CD4-positive, alpha-beta T cell (primary cell): ENCODE measurements around the gene RPL7A. TPM values are rescaled to one million over a fixed set of nuclear protein-coding genes. Genes with fewer than 3 reads are reported as not detected.

ENCODE experiments used
- ATAC-seq: fragments of 200-7000 bp; cut with Tn5 transposase; one replicate; pipeline ENCODE4 v1.10.0; 2022; ENCODE audit warnings: mild to moderate bottlenecking; ENCODE audit not compliant: poor library complexity
- CTCF ChIA-PET: fragments of 350-600 bp; sonication (Branson Sonifier 250); formaldehyde crosslinking; loops from one replicate; lab custom pipeline; 2021; ENCODE audit warnings: antibody characterized with exemption, inconsistent platforms; lab: Charles Lee
- POLR2A ChIA-PET: fragments of 350-600 bp; sonication (Branson Sonifier 250); formaldehyde crosslinking; loops from one replicate; lab custom pipeline; 2021; ENCODE audit warnings: antibody characterized with exemption, inconsistent platforms; lab: Charles Lee
- DNase-seq, 14 experiments: peaks; one replicate each; pipeline ENCODE4 v3.0.0-alpha.2; 2013 to 2020; ENCODE audit warnings: mixed read lengths in 2 of 14
- H3K27ac ChIP-seq, 2 donors: one replicate each; pipeline versions ENCODE4 v1.5.1 to v1.7.0; 2013; ENCODE audit warnings: low read length in 2 of 2, low read depth in 1 of 2, mild to moderate bottlenecking in 1 of 2
- H3K27me3 ChIP-seq, 2 experiments: 1 replicate in 1 of 2; 2 replicates in 1 of 2; pipeline versions ENCODE4 v1.6.1 to v1.7.0; 2013; ENCODE audit warnings: low read length in 2 of 2, control low read depth in 1 of 2, mild to moderate bottlenecking in 1 of 2, moderate library complexity in 1 of 2; ENCODE audit not compliant: insufficient read depth in 2 of 2, control insufficient read depth in 1 of 2
- H3K36me3 ChIP-seq: one replicate; pipeline ENCODE4 v1.6.1; 2013; ENCODE audit warnings: low read length, control low read depth; ENCODE audit not compliant: insufficient read depth
- H3K4me1 ChIP-seq: one replicate; pipeline ENCODE4 v1.6.1; 2013; ENCODE audit warnings: low read length, control low read depth; ENCODE audit not compliant: insufficient read depth
- H3K4me3 ChIP-seq: one replicate; pipeline ENCODE4 v1.5.1; 2013; ENCODE audit warnings: mild to moderate bottlenecking, low read length, moderate library complexity
- H3K9me3 ChIP-seq, 2 experiments: 1 replicate in 1 of 2; 2 replicates in 1 of 2; pipeline versions ENCODE4 v1.6.1 to v1.7.0; 2013; ENCODE audit warnings: low read length in 2 of 2, mild to moderate bottlenecking in 2 of 2, control low read depth in 1 of 2, moderate library complexity in 1 of 2; ENCODE audit not compliant: control insufficient read depth in 1 of 2, insufficient read depth in 1 of 2
- H3K27ac Mint-ChIP-seq: one replicate; pipeline ENCODE4 v1.8.0; 2020; ENCODE audit warnings: mixed read lengths
- H3K27me3 Mint-ChIP-seq: one replicate; pipeline ENCODE4 v1.8.0; 2021; ENCODE audit warnings: mixed read lengths
- H3K36me3 Mint-ChIP-seq: one replicate; pipeline ENCODE4 v1.8.0; 2021; ENCODE audit warnings: low read depth, mixed read lengths
- H3K4me1 Mint-ChIP-seq: one replicate; pipeline ENCODE4 v1.8.0; 2021; ENCODE audit warnings: low read depth, mixed read lengths
- H3K4me3 Mint-ChIP-seq: one replicate; pipeline ENCODE4 v1.8.0; 2020; ENCODE audit warnings: mild to moderate bottlenecking, mixed read lengths
- H3K9me3 Mint-ChIP-seq: one replicate; pipeline ENCODE4 v1.8.0; 2020; ENCODE audit warnings: mixed read lengths
- CTCF ChIP-seq: fragments of 200-600 bp; IDR thresholded peaks from one replicate; pipeline ENCODE4 v1.8.0; 2022; ENCODE audit warnings: antibody characterized with exemption, mild to moderate bottlenecking
- intact Hi-C, 2 experiments: fragments of 100-400 bp; cut with DNase I in 1 of 2; cut with micrococcal nuclease in 1 of 2; formaldehyde crosslinking; loops; one replicate each; pipeline versions ENCODE4 v1.15.1 to v1.9.0; 2023 to 2025; cut with DNase I, micrococcal nuclease
- total RNA-seq, 174 experiments: library from RNA in 2 of 174; stranded (reverse) in 2 of 174; gene quantifications; one replicate each; pipeline ENCODE4 v1.2.3 and lab custom pipeline; 2021 to 2026

RPL7A gene
- total RNA-seq, 2 experiments from 2014 or later = 2,613 to 2,686 TPM

DNA sequence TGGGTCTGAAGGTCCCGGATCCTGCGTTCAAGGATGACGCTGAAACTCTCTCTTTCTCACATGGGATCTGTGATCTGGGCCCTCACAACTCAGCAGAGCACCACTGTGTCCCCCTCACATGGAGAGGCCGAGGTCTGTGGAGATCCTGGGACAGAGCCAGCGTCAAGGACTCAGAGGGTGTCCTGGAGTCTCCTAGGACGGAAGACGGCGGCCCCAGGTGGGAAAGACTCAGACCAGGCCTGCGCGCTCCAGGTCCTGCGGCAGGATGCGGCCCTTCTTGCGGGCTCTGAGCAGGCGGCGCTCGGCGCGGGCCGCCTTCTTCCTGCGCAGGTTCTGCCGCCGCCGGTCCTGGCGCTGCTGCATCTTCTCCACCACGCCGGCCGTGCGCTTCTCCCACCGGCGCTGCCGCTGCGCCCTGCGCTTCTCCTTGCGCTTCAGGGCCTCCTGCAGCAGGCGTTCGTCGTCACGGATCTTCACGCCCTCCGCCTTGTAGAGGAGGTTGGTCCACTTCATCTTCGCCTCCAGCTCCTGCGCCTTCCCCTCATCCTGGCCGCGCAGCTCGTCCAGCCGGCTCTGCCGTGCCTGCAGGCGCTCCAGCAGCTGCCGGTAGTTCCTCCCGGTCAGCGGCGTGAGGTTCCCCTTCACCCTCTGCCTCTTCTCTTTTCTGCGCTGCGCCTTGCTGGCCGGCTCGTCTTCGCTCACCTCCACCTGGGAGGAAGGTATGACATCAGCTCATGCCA lies 16.2 kb upstream of the RPL7A start:
- TF ChIP-seq CTCF = no peak
- no peak overlapping the region for H3K4me3 Mint-ChIP-seq

GRCh38 chr9:133332381-133332730 lies 15.7 kb upstream of the RPL7A start:
- CTCF ChIA-PET = no interaction called here
- TF ChIP-seq CTCF = no peak
- DNase-seq = no peak

More for the DNA sequence above, 16.2 kb upstream of the RPL7A start:
- ChIA-PET CTCF (no interaction called here), POLR2A (no interaction called here)
- H3K9me3 ChIP-seq = no peaks in the 10 kb centered on the region
- DNase-seq = no peak
- H3K27ac ChIP-seq = no peak overlapping the region
- H3K4me3 ChIP-seq = no peak overlapping the region
- Mint-ChIP-seq H3K4me1 (peaks cover 17% of the 10 kb centered on the region), H3K36me3 (peaks cover 78% of the 10 kb centered on the region), H3K27ac (no peak overlapping the region), H3K27me3 (no peaks in the 10 kb centered on the region), H3K9me3 (no peaks in the 10 kb centered on the region)
- no peaks in the 10 kb centered on the region for H3K27me3 ChIP-seq
- intact Hi-C loops = loop anchor here in 1 of 2 experiments (5.0 kb wide), 2 partner anchors 300 to 385 kb away; partner anchors contain the start of gene GTF3C5
- no peak for ATAC-seq
- H3K4me1 ChIP-seq = peaks cover 35% of the 10 kb centered on the region
- peaks cover 43% of the 10 kb centered on the region for H3K36me3 ChIP-seq

DNA sequence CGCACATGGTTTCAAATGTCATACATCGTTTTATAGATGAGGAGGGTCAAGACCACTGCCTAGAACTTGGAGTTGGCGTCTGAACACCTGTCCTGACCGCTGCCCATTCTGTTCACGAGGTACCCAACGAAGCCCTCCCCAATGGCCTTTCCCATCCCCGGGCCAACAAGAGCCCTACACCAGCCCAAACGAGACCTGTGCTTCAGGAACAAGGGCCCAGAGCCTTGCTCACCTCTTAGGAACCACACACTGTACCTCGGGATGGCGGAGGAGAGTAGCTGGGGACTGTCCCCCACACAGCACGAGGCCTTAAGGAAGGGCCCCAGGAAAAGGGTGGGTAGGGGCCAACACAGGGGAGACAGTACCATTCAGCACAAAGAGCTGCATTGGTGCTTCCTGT lies 15.0 kb upstream of the RPL7A start:
- Mint-ChIP-seq H3K36me3 (peaks cover 73% of the 10 kb centered on the region), H3K9me3 (no peaks in the 10 kb centered on the region), H3K4me1 (peaks cover 17% of the 10 kb centered on the region), H3K4me3 (peak overlapping the region; percentile 45), H3K27ac (no peak overlapping the region), H3K27me3 (no peaks in the 10 kb centered on the region)
- ChIA-PET CTCF (no interaction called here), POLR2A (no interaction called here)
- Histone ChIP-seq H3K36me3 (peaks cover 43% of the 10 kb centered on the region), H3K27me3 (no peaks in the 10 kb centered on the region), H3K4me1 (peaks cover 37% of the 10 kb centered on the region), H3K27ac (no peak overlapping the region), H3K9me3 (no peaks in the 10 kb centered on the region), H3K4me3 (no peak overlapping the region)
- ATAC-seq (no peak), DNase-seq (peak in 1 of 14 experiments; percentile 14)
- TF ChIP-seq CTCF = no peak
- intact Hi-C loops = loop anchor here in 1 of 2 experiments (5.0 kb wide), 2 partner anchors 301 to 386 kb away; partner anchors contain the start of gene GTF3C5

More at GRCh38 chr9:133332381-133332730, 15.7 kb upstream of the RPL7A start:
- intact Hi-C loops = loop anchor here in 1 of 2 experiments (5.0 kb wide), 2 partner anchors 300 to 385 kb away; partner anchors contain the start of gene GTF3C5
- H3K36me3 Mint-ChIP-seq = peaks cover 77% of the 10 kb centered on the region
- H3K4me3 Mint-ChIP-seq = no peak overlapping the region
- H3K27ac Mint-ChIP-seq = no peak overlapping the region
- Histone ChIP-seq H3K9me3 (no peaks in the 10 kb centered on the region), H3K27ac (no peak overlapping the region), H3K4me1 (peaks cover 37% of the 10 kb centered on the region), H3K36me3 (peaks cover 43% of the 10 kb centered on the region), H3K27me3 (no peaks in the 10 kb centered on the region), H3K4me3 (no peak overlapping the region)
- POLR2A ChIA-PET = no interaction called here
- no peaks in the 10 kb centered on the region for H3K27me3 Mint-ChIP-seq
- no peak for ATAC-seq
- no peaks in the 10 kb centered on the region for H3K9me3 Mint-ChIP-seq
- H3K4me1 Mint-ChIP-seq = peaks cover 17% of the 10 kb centered on the region
